ENCODE measurements around the gene DAGLA. TPM values are rescaled to one million over a fixed set of nuclear protein-coding genes. Genes with fewer than 3 reads are reported as not detected.

The DAGLA gene
- total RNA-seq, 3 donors from 2014 or later = 7.2 to 12.0 (median 11.9) TPM

GRCh38 chr11:61712846-61713245, 32.7 kb downstream of the DAGLA start:
- no peak for TF ChIP-seq CTCF (IDR thresholded peaks at IDR 0.05)
- Histone ChIP-seq H3K4me3 (no peak overlapping the region), H3K4me1 (ENCODE audit: low read depth) (peaks cover 9% of the 10 kb centered on the region), H3K9me3 (no peaks in the 10 kb centered on the region), H3K36me3 (ENCODE audit: low read depth) (no peaks in the 10 kb centered on the region)
- intact Hi-C loops (cut with DNase I, micrococcal nuclease) = no loop called here
- DNase-seq = no peak
- no peak for ATAC-seq

GRCh38 chr11:61713464-61713863, 33.3 kb downstream of the DAGLA start:
- Histone ChIP-seq H3K36me3 (ENCODE audit: low read depth) (no peaks in the 10 kb centered on the region), H3K4me3 (no peak overlapping the region), H3K4me1 (ENCODE audit: low read depth) (peaks cover 11% of the 10 kb centered on the region), H3K9me3 (no peaks in the 10 kb centered on the region)
- DNase-seq (no peak), ATAC-seq (no peak)
- intact Hi-C loops (cut with DNase I, micrococcal nuclease) = no loop called here
- no peak for TF ChIP-seq CTCF (IDR thresholded peaks at IDR 0.05)

GRCh38 chr11:61713906-61714305, 33.7 kb downstream of the DAGLA start:
- DNase-seq (no peak), ATAC-seq (no peak)
- no peaks in the 10 kb centered on the region for H3K36me3 ChIP-seq (ENCODE audit: low read depth)
- H3K4me1 ChIP-seq (ENCODE audit: low read depth) = peaks cover 9% of the 10 kb centered on the region
- H3K4me3 ChIP-seq = no peak overlapping the region
- no peak for TF ChIP-seq CTCF (IDR thresholded peaks at IDR 0.05)
- intact Hi-C loops (cut with DNase I, micrococcal nuclease) = no loop called here
- H3K9me3 ChIP-seq = no peaks in the 10 kb centered on the region

- DNase-seq (no peak), ATAC-seq (no peak)
- no peak overlapping the region for H3K4me3 ChIP-seq
- H3K4me1 ChIP-seq (ENCODE audit: low read depth) = peaks cover 9% of the 10 kb centered on the region
- TF ChIP-seq CTCF (IDR thresholded peaks at IDR 0.05) = no peak
- intact Hi-C loops (cut with DNase I, micrococcal nuclease) = no loop called here
- no peaks in the 10 kb centered on the region for H3K36me3 ChIP-seq (ENCODE audit: low read depth)
- no peaks in the 10 kb centered on the region for H3K9me3 ChIP-seq
These were observed 34.1 kb downstream of the DAGLA start for GRCh38 chr11:61714316-61714715.

GRCh38 chr11:61714916-61715315, 34.7 kb downstream of the DAGLA start:
- Histone ChIP-seq H3K4me3 (no peak overlapping the region), H3K4me1 (ENCODE audit: low read depth) (peaks cover 9% of the 10 kb centered on the region)
- no peak for ATAC-seq

More at GRCh38 chr11:61714916-61715315, 34.7 kb downstream of the DAGLA start:
- no peak for TF ChIP-seq CTCF (IDR thresholded peaks at IDR 0.05)
- no peaks in the 10 kb centered on the region for H3K9me3 ChIP-seq
- H3K36me3 ChIP-seq (ENCODE audit: low read depth) = no peaks in the 10 kb centered on the region
- intact Hi-C loops (cut with DNase I, micrococcal nuclease) = no loop called here
- no peak for DNase-seq
